Middle frontal gyrus (tissue), 1 donor: ENCODE measurements around the gene MGST3.
"Not testable (repeated sequence)": the region's sequence is repeated elsewhere in the genome, so short reads cannot be mapped to it uniquely, and the experiment has no call there.

ENCODE experiments used
- DNase-seq: peaks from one replicate; pipeline ENCODE4 v3.0.0-alpha.2; 2015; ENCODE audit warnings: low spot score; ENCODE audit errors: extremely low spot score

MGST3 gene

DNA sequence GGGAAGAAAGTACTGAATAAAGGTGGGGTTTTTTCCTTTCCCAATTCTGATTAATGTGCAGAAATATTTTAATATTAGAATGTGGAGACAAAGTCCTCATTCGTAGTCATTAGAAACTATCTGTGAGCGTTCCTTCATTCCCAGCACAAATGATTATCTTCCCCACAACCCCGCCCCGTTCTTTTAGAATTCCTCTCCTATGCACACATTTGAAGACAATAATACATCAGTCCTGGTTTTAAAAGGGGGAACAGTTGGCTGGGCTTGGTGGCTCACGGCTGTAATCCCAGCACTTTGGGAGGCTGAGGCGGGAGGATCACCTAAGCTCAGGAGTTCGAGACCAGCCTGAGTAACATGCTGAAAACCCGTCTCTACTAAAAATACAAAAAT lies 66.5 kb downstream of the MGST3 start:
- DNase-seq: no peak

DNA sequence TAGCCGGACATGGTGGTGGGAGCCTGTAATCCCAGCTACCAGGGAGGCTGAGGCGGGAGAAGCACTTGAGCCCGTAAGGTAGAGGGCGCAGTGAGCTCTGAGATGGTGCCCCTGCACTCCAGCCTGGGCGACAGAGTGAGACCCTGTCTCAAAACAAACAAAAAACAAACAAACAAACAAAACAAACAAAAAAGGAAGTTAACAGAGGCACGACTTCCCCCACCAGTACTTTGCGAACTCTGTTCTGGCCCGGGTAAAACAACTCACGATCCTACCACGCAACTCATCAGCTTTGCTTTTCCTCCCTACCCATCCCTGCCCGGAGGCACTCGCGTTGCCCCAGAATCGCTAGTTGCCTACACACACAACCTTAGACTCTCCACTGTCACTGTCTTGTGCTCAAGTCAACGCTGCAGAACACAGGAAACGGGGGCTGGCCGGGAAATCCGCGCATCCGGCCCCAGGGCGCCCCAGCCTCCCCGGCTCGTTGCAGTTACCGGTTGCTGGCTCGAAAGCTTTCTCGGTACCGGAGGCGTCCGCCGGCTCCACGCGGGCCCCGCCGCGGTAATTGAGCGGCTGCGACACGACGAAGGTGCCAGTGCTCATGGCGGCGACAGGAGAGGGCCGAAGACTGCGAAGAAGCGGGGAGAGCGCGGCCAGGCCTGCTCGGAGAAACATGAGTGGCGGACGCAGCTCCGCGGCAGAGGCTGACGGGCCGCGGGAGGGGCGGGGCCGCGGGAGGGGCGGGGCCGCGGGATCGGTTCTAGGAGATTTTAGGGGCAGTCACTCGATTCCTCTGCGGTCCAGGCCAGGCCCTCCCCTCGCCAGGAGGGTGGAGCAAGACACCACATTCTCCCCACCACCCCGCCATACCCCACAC lies 67.1 kb downstream of the MGST3 start, which contains the start of gene ALDH9A1:
TSS of gene ALDH9A1 (minus strand) at position 682 of the 880 bp plus-strand sequence. CDS start at position 678, 4 bp downstream.
- DNase-seq: peak; percentile 79

DNA sequence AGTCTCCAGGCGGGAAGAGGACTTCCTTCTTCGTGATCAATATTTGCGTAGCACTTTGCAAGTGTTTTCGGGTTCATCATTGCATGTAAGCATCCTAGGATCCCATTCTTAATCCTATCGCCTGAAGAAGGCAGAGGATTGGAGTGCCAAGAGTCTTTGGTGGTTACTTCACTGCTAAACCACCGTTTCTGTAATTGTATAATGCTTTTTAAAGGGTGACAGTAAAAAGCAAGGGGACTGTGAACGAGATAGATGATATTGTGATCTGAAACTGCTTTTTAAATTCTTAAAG lies 67.7 kb downstream of the MGST3 start:
- DNase-seq: no peak

DNA sequence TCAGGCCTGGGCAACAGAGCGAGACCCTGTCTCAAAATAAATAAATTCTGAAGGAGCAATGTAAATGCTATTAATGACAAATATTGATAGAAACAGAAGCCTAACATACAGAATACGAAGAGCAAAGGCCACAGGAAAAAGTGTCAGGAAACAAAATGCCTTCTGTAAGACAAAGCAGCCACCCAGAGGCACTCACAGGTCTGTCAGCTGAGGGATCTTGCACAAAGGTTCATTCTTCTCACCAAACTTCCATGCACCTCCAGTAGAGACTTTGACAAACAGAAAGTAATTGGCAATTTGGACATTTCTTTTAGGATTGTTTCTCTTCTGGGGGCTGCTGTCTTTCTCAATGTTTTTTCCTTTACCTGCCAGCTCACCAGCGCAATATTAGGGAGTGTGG lies 68.5 kb downstream of the MGST3 start:
- no peak for DNase-seq

DNA sequence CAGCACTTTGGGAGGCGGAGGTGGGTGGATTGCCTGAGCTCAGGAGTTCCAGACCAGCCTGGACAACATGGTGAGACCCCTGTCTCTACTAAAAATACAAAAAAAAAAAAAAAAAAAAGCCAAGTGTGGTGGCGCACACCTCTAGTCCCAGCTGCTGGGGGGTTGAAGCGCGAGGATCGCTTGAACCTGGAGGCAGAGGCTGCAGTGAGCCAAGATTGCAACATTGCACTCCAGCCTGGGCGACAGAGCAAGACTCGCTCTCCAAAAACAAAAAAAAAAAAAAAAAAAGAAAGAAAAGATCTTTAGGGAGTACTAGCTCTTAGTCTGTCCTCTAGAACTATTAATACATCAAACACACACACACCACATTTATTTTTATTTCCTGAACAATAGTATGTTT lies 70.9 kb downstream of the MGST3 start:
- not testable (repeated sequence) for DNase-seq

DNA sequence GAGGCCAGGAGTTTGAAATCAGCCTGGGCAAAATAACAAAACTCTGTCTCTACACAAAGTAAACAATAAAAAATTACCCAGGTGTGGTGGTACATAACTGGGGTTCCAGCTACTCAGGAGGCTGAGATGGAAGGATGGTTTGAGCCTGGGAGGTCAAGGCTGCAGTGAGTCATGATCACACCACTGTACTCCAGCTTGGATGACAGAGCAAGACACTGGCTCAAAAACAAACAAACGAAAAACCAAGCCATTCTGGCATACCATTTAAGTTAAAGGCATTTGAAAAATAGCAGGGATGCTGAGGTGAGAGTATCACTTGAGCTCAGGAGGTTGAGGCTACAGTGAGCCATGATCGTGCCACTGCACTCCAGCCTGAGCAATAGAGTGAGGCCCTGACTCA lies 72.6 kb downstream of the MGST3 start:
- DNase-seq: no peak
